HG03045 (cell line): Measurements from ENCODE around the gene TSGA10.
"Not testable (repeated sequence)": the region's sequence is repeated elsewhere in the genome, so short reads cannot be mapped to it uniquely, and the experiment has no call there.

Source experiments
- ATAC-seq: cut with Tn5 transposase; IDR thresholded peaks from one replicate; pipeline ENCODE4 v1.9.1; 2021; ENCODE audit warnings: mild to moderate bottlenecking, moderate library complexity; ENCODE audit not compliant: unreplicated experiment

Gene TSGA10

GRCh38 chr2:99153921-99154604 is 679 bp downstream of the TSGA10 start:
- no peak for ATAC-seq

GRCh38 chr2:99152199-99152895 is 2.4 kb downstream of the TSGA10 start:
- ATAC-seq = no peak

- ATAC-seq = no peak
Measured at GRCh38 chr2:99150706-99151105, 4.0 kb downstream of the TSGA10 start.

GRCh38 chr2:99141110-99142108 is 13.3 kb downstream of the TSGA10 start, which contains the start of gene C2orf15:
C2orf15 (plus strand) TSS chr2:99141707; CDS start chr2:99150559, 8,852 bp downstream.
- ATAC-seq = peak; percentile 92

- ATAC-seq = peak; percentile 31
Measured at GRCh38 chr2:99140860-99141109, 14.0 kb downstream of the TSGA10 start.

- no peak for ATAC-seq
Measured at GRCh38 chr2:99140056-99140859, 14.5 kb downstream of the TSGA10 start.

GRCh38 chr2:99139003-99139402 is 15.7 kb downstream of the TSGA10 start:
- no peak for ATAC-seq

GRCh38 chr2:99135044-99135556 is 19.6 kb downstream of the TSGA10 start:
- ATAC-seq = not testable (repeated sequence)

GRCh38 chr2:99127981-99128380 is 26.8 kb downstream of the TSGA10 start:
- ATAC-seq = no peak

GRCh38 chr2:99112617-99113016 is 42.1 kb downstream of the TSGA10 start:
- ATAC-seq = no peak

GRCh38 chr2:99111945-99112344 is 42.8 kb downstream of the TSGA10 start:
- ATAC-seq = no peak

GRCh38 chr2:99111236-99111635 is 43.5 kb downstream of the TSGA10 start:
- no peak for ATAC-seq

GRCh38 chr2:99106913-99107312 is 47.8 kb downstream of the TSGA10 start:
- no peak for ATAC-seq

GRCh38 chr2:99104006-99104405 is 50.7 kb downstream of the TSGA10 start:
- ATAC-seq = no peak

- no peak for ATAC-seq
Measured at GRCh38 chr2:99101697-99102096, 53.0 kb downstream of the TSGA10 start.

GRCh38 chr2:99096728-99097127 is 58.0 kb downstream of the TSGA10 start:
- no peak for ATAC-seq

- no peak for ATAC-seq
Measured at GRCh38 chr2:99088017-99088416, 66.7 kb downstream of the TSGA10 start.

GRCh38 chr2:99086385-99086784 is 68.4 kb downstream of the TSGA10 start:
- no peak for ATAC-seq

- ATAC-seq = no peak
Measured at GRCh38 chr2:99085421-99085820, 69.3 kb downstream of the TSGA10 start.

- ATAC-seq = no peak
Measured at GRCh38 chr2:99084256-99084655, 70.5 kb downstream of the TSGA10 start.
